Pulmonary artery endothelial cell (primary cell): ENCODE measurements around the gene SLC6A5. TPM values are rescaled to one million over a fixed set of nuclear protein-coding genes. Genes with fewer than 3 reads are reported as not detected.

ENCODE experiments used
- DNase-seq: peaks from one replicate; pipeline ENCODE4 v3.0.0-alpha.2; 2011; ENCODE audit warnings: low read depth, low spot score
- total RNA-seq: library from RNA; depleted of rRNA; stranded (reverse); fragments of >200 nt; gene quantifications from 2 replicates; pipeline ENCODE4 v1.2.3, GENCODE V29; 2014

Gene SLC6A5
- total RNA-seq, 1 donor from 2014 or later, result not detected

GRCh38 chr11:20620988-20621387 is 21.6 kb downstream of the SLC6A5 start:
- DNase-seq, result no peak

- no peak for DNase-seq
These were observed 22.3 kb downstream of the SLC6A5 start for GRCh38 chr11:20621679-20622078.

GRCh38 chr11:20623252-20623651 is 23.8 kb downstream of the SLC6A5 start:
- no peak for DNase-seq

GRCh38 chr11:20626279-20626678 is 26.9 kb downstream of the SLC6A5 start:
- DNase-seq, result no peak

GRCh38 chr11:20627026-20627425 is 27.6 kb downstream of the SLC6A5 start:
- no peak for DNase-seq

GRCh38 chr11:20627701-20628100 is 28.3 kb downstream of the SLC6A5 start:
- no peak for DNase-seq

GRCh38 chr11:20631519-20632168 is 32.2 kb downstream of the SLC6A5 start:
- DNase-seq, result no peak

GRCh38 chr11:20632169-20632532 is 32.7 kb downstream of the SLC6A5 start:
- DNase-seq, result no peak

GRCh38 chr11:20634044-20634443 is 34.6 kb downstream of the SLC6A5 start:
- DNase-seq, result no peak

GRCh38 chr11:20634781-20635180 is 35.4 kb downstream of the SLC6A5 start:
- DNase-seq, result no peak

GRCh38 chr11:20638074-20638473 is 38.7 kb downstream of the SLC6A5 start:
- no peak for DNase-seq

- no peak for DNase-seq
These were observed 40.3 kb downstream of the SLC6A5 start for GRCh38 chr11:20639688-20640087.

- no peak for DNase-seq
These were observed 41.0 kb downstream of the SLC6A5 start for GRCh38 chr11:20640401-20640800.

GRCh38 chr11:20644360-20644759 is 45.0 kb downstream of the SLC6A5 start:
- DNase-seq, result no peak

GRCh38 chr11:20647976-20648565 is 48.7 kb downstream of the SLC6A5 start:
- no peak for DNase-seq

- no peak for DNase-seq
These were observed 52.9 kb downstream of the SLC6A5 start for GRCh38 chr11:20652150-20652806.

- DNase-seq, result no peak
These were observed 54.6 kb downstream of the SLC6A5 start for GRCh38 chr11:20654038-20654437.

GRCh38 chr11:20656901-20657300 is 57.5 kb downstream of the SLC6A5 start:
- no peak for DNase-seq

- DNase-seq, result no peak
These were observed 58.7 kb downstream of the SLC6A5 start for GRCh38 chr11:20658135-20658534.

GRCh38 chr11:20661445-20661844 is 62.0 kb downstream of the SLC6A5 start:
- DNase-seq, result no peak

- DNase-seq, result no peak
These were observed 62.4 kb downstream of the SLC6A5 start for GRCh38 chr11:20661850-20662249.

GRCh38 chr11:20668131-20668809 is 68.9 kb downstream of the SLC6A5 start:
- no peak for DNase-seq
